Mammary epithelial cell (primary cell): ENCODE results near the gene GPR146.

Source experiments
- CTCF ChIP-seq, 2 donors: IDR thresholded peaks in 1 of 2; conservative IDR thresholded peaks in 1 of 2; 2 replicates each; pipeline ENCODE4 v1.5.1; 2011 to 2012; ENCODE audit warnings: inconsistent platforms in 2 of 2, low read length in 2 of 2, mild to moderate bottlenecking in 2 of 2, control low read depth in 1 of 2, low read depth in 1 of 2; ENCODE audit not compliant: insufficient read depth in 1 of 2; ENCODE audit errors: extremely low read depth in 1 of 2
- EZH2 ChIP-seq: IDR thresholded peaks from 2 replicates; pipeline ENCODE4 v1.6.1; 2012; ENCODE audit warnings: low read length, inconsistent platforms, borderline replicate concordance

- TF ChIP-seq CTCF (conservative IDR thresholded peaks at IDR 0.05 in 1 of 2, IDR thresholded peaks at IDR 0.05 in 1 of 2; ENCODE audit: extremely low read depth in 1 of 2, insufficient read depth in 1 of 2, low read depth in 1 of 2, low read length in 2 of 2) (no peak), EZH2 (no peak)
These were observed 2.5 kb upstream of the GPR146 start for GRCh38 chr7:1041551-1042491.
